Stomach (tissue), 4 donors: ENCODE measurements around the gene SNRNP35.

Experiments used
- POLR2A ChIP-seq, 4 donors: fragments of 450-650 bp; IDR thresholded peaks; one replicate each; pipeline ENCODE4 v1.6.1; 2016; ENCODE audit warnings: antibody characterized with exemption in 4 of 4, control low read depth in 2 of 4, mild to moderate bottlenecking in 1 of 4, moderate library complexity in 1 of 4
- TF ChIP-seq, protein P1 (sequence below), 7 experiments: fragments of 450-650 bp in 4 of 7; fragments of 200-600 bp in 3 of 7; sonication (generic) in 3 of 7; IDR thresholded peaks; one replicate each; pipeline ENCODE4 v1.5.1; 2016 to 2019; ENCODE audit warnings: antibody characterized with exemption in 7 of 7, control low read depth in 2 of 7, mild to moderate bottlenecking in 1 of 7

DNA sequence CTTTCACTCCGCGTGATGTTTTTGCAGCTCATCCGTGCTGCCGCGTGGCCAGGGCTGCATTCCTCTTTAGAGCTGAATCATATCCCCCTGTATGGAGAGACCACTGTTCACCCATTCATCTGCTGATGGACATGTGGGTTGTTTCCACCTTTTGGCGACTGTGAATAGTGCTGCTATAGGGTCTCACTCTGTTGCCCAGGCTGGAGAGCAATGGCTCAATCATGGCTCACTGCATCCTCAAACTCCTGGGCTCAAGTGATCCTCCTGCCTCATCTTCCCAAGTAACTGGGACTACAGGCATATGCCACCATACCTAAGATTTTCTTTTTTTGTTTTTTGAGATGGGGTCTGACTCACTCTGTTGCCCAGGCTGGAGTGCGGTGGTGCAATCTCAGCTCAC lies 39.1 kb downstream of the SNRNP35 start:
- TF ChIP-seq, protein P1, sequence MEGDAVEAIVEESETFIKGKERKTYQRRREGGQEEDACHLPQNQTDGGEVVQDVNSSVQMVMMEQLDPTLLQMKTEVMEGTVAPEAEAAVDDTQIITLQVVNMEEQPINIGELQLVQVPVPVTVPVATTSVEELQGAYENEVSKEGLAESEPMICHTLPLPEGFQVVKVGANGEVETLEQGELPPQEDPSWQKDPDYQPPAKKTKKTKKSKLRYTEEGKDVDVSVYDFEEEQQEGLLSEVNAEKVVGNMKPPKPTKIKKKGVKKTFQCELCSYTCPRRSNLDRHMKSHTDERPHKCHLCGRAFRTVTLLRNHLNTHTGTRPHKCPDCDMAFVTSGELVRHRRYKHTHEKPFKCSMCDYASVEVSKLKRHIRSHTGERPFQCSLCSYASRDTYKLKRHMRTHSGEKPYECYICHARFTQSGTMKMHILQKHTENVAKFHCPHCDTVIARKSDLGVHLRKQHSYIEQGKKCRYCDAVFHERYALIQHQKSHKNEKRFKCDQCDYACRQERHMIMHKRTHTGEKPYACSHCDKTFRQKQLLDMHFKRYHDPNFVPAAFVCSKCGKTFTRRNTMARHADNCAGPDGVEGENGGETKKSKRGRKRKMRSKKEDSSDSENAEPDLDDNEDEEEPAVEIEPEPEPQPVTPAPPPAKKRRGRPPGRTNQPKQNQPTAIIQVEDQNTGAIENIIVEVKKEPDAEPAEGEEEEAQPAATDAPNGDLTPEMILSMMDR (IDR thresholded peaks at IDR 0.05), result no peak
- TF ChIP-seq POLR2A (IDR thresholded peaks at IDR 0.05), result no peak
